A549 (cell line): Measurements from ENCODE around the gene HS6ST1.

Experiments used
- SMC3 ChIP-seq: fragments of >200 bp; sonication (Bioruptor Twin); formaldehyde crosslinking; IDR thresholded peaks from 3 replicates; pipeline ENCODE4 v1.6.1; 2018; ENCODE audit warnings: inconsistent platforms
- TF ChIP-seq, protein P1 (sequence below): fragments of >200 bp; sonication (Bioruptor Twin); formaldehyde crosslinking; IDR thresholded peaks from 3 replicates; pipeline ENCODE4 v1.5.1; 2016
- TF ChIP-seq, protein P2 (sequence below): fragments of 250-450 bp; sonication (Bioruptor Pico); IDR thresholded peaks from 2 replicates; pipeline ENCODE4 v1.5.0; 2021; ENCODE audit warnings: mild to moderate bottlenecking, moderate library complexity, borderline replicate concordance

DNA sequence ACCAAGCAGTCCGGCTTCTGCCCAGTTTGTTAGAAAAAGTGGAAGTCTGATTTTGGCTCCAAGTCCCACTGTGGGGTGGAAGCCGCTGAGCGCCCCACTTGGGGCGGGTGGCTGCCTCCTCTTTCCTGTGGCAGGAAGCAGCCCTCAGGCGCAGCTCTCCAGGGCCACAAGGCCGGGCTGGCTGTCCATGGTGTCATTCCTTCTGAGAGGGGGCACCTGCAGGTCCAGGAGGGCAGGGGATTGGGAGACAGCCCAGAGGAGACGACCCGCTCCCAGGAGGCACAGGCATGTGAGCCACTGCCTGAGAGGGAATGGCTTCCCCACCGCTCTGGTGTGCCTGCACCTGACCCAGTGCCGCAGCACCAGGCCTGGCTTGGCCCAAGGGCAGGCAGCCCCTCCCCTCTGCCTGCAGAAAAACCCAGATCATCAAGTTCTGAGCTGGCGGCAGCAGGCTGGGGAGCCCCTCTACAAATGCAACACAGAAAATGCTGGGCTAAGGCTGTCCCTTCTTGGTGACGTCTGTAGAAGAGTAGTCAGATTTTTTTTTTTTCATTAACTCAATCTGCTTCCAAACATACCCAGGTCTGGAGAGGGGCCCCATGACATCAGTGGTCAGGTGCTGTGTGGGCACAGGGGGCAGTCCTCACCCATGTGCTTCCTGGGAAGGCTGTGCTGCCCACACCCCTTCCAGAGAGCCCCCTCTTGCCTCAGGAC, 38.4 kb downstream of the HS6ST1 start:
- TF ChIP-seq, protein P1, sequence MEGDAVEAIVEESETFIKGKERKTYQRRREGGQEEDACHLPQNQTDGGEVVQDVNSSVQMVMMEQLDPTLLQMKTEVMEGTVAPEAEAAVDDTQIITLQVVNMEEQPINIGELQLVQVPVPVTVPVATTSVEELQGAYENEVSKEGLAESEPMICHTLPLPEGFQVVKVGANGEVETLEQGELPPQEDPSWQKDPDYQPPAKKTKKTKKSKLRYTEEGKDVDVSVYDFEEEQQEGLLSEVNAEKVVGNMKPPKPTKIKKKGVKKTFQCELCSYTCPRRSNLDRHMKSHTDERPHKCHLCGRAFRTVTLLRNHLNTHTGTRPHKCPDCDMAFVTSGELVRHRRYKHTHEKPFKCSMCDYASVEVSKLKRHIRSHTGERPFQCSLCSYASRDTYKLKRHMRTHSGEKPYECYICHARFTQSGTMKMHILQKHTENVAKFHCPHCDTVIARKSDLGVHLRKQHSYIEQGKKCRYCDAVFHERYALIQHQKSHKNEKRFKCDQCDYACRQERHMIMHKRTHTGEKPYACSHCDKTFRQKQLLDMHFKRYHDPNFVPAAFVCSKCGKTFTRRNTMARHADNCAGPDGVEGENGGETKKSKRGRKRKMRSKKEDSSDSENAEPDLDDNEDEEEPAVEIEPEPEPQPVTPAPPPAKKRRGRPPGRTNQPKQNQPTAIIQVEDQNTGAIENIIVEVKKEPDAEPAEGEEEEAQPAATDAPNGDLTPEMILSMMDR, result no peak
- TF ChIP-seq SMC3, result no peak
- TF ChIP-seq, protein P2, sequence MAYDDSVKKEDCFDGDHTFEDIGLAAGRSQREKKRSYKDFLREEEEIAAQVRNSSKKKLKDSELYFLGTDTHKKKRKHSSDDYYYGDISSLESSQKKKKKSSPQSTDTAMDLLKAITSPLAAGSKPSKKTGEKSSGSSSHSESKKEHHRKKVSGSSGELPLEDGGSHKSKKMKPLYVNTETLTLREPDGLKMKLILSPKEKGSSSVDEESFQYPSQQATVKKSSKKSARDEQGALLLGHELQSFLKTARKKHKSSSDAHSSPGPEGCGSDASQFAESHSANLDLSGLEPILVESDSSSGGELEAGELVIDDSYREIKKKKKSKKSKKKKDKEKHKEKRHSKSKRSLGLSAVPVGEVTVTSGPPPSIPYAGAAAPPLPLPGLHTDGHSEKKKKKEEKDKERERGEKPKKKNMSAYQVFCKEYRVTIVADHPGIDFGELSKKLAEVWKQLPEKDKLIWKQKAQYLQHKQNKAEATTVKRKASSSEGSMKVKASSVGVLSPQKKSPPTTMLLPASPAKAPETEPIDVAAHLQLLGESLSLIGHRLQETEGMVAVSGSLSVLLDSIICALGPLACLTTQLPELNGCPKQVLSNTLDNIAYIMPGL (CRISPR knock-in tag), result no peak
